Loucy (cell line): Measurements from ENCODE around the gene DKK2.

Experiments used
- EZH2phosphoT487 ChIP-seq: fragments of 200-600 bp; IDR thresholded peaks from 2 replicates; pipeline ENCODE4 v1.6.1; 2018; ENCODE audit warnings: antibody characterized with exemption, mild to moderate bottlenecking, moderate library complexity, borderline replicate concordance
- TF ChIP-seq, protein P1 (sequence below): fragments of 200-600 bp; sonication (generic); conservative IDR thresholded peaks from 2 replicates; pipeline ENCODE4 v1.5.1; 2014; ENCODE audit warnings: mild to moderate bottlenecking, antibody characterized with exemption, low read length

DNA sequence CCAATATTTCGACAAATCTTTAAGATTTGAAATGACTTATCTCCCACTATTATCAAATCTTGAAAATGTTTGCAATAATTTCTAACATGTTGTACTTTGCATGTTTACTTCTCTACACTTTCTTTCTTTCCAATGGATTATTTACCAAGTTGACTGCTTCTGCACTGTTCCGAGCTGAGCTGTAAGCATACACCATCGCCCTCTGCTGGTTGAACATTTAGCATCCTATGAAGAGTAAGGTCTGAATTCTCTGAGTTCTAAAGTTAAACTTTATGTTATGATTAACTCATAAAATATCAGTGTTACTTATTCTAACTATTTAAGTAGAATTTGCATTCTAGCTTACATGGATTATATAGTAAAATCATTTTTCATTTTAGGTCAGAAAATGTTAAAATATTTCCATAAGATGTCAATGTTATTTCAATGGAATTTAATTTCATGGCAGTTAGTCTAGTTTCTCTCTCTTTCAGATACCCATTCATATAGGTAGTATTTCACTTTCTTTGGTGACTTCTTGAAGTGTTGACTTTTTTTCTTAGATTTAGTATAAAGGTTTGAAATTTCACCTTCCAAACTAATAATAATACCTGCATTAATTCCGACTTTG is 137.4 kb downstream of the DKK2 start:
- TF ChIP-seq, protein P1, sequence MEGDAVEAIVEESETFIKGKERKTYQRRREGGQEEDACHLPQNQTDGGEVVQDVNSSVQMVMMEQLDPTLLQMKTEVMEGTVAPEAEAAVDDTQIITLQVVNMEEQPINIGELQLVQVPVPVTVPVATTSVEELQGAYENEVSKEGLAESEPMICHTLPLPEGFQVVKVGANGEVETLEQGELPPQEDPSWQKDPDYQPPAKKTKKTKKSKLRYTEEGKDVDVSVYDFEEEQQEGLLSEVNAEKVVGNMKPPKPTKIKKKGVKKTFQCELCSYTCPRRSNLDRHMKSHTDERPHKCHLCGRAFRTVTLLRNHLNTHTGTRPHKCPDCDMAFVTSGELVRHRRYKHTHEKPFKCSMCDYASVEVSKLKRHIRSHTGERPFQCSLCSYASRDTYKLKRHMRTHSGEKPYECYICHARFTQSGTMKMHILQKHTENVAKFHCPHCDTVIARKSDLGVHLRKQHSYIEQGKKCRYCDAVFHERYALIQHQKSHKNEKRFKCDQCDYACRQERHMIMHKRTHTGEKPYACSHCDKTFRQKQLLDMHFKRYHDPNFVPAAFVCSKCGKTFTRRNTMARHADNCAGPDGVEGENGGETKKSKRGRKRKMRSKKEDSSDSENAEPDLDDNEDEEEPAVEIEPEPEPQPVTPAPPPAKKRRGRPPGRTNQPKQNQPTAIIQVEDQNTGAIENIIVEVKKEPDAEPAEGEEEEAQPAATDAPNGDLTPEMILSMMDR: peak; percentile 99
- no peak for TF ChIP-seq EZH2phosphoT487
